ENCODE results near the gene LSM4.

Gene LSM4

GRCh38 chr19:18274219-18274780 is 48.6 kb downstream of the LSM4 start, which contains the start of gene IQCN:
Gene IQCN (minus strand): TSS chr19:18274452. CDS start chr19:18269478, 4,974 bp downstream.
- DNase-seq, result peak; percentile 67 to 69

GRCh38 chr19:18273561-18274218 is 49.2 kb downstream of the LSM4 start:
- DNase-seq, result peak; percentile 28 to 49

- peak; percentile 22 to 49 for DNase-seq
Observed at GRCh38 chr19:18271433-18271841, 51.4 kb downstream of the LSM4 start.

- peak in 1 of 2 donors; percentile 22 for DNase-seq
Observed at GRCh38 chr19:18270326-18270725, 52.5 kb downstream of the LSM4 start.

- peak in 1 of 2 donors; percentile 4 for DNase-seq
Observed at GRCh38 chr19:18269070-18269723, 53.7 kb downstream of the LSM4 start.

- DNase-seq, result peak in 1 of 2 donors; percentile 6
Observed at GRCh38 chr19:18266771-18267686, 55.8 kb downstream of the LSM4 start.

GRCh38 chr19:18265582-18265981 is 57.3 kb downstream of the LSM4 start:
- no peak for DNase-seq

GRCh38 chr19:18264971-18265540 is 57.8 kb downstream of the LSM4 start:
- no peak for DNase-seq

GRCh38 chr19:18264137-18264854 is 58.6 kb downstream of the LSM4 start:
- DNase-seq, result no peak

- DNase-seq, result no peak
Observed at GRCh38 chr19:18263324-18264136, 59.3 kb downstream of the LSM4 start.

GRCh38 chr19:18262917-18263316 is 60.0 kb downstream of the LSM4 start:
- DNase-seq, result no peak

- DNase-seq, result peak in 1 of 2 donors; percentile 2
Observed at GRCh38 chr19:18262144-18262543, 60.7 kb downstream of the LSM4 start.

GRCh38 chr19:18261474-18261873 is 61.4 kb downstream of the LSM4 start:
- DNase-seq, result no peak

GRCh38 chr19:18259893-18260292 is 63.0 kb downstream of the LSM4 start:
- DNase-seq, result peak in 1 of 2 donors; percentile 21

GRCh38 chr19:18257503-18258470 is 65.1 kb downstream of the LSM4 start:
- no peak for DNase-seq

Data from CD4-positive, alpha-beta T cell treated with Interleukin-1 beta for 1 hour (primary cell).